Activated CD4-positive, alpha-beta memory T cell treated with anti-CD3 and anti-CD28 coated beads, Interleukin-2, amount 10 ng/mL, durations not matched to agents 7 days and 5 days (primary cell): ENCODE data around the gene STAP2. TPM values are rescaled to one million over a fixed set of nuclear protein-coding genes. Genes with fewer than 3 reads are reported as not detected.
"Not testable (repeated sequence)": the region's sequence is repeated elsewhere in the genome, so short reads cannot be mapped to it uniquely, and the experiment has no call there.

Source experiments
- CTCF ChIA-PET: fragments of 350-600 bp; sonication (Branson Sonifier 250); formaldehyde crosslinking; loops from one replicate; lab custom pipeline; 2021; ENCODE audit warnings: antibody characterized with exemption, inconsistent platforms; lab: Charles Lee
- POLR2A ChIA-PET: fragments of 350-600 bp; sonication (Branson Sonifier 250); formaldehyde crosslinking; loops from one replicate; lab custom pipeline; 2021; ENCODE audit warnings: antibody characterized with exemption; lab: Charles Lee
- DNase-seq: peaks from one replicate; pipeline ENCODE4 v3.0.0-alpha.2; 2020
- H3K27ac Mint-ChIP-seq: one replicate; pipeline ENCODE4 v1.8.0; 2021; ENCODE audit warnings: mild to moderate bottlenecking, mixed read lengths
- H3K27me3 Mint-ChIP-seq: one replicate; pipeline ENCODE4 v1.8.0; 2021; ENCODE audit warnings: mixed read lengths
- H3K36me3 Mint-ChIP-seq: one replicate; pipeline ENCODE4 v1.8.0; 2021; ENCODE audit warnings: low read depth, mixed read lengths
- H3K4me1 Mint-ChIP-seq: one replicate; pipeline ENCODE4 v1.8.0; 2021; ENCODE audit warnings: mixed read lengths
- H3K4me3 Mint-ChIP-seq: one replicate; pipeline ENCODE4 v1.8.0; 2021; ENCODE audit warnings: mild to moderate bottlenecking, mixed read lengths
- H3K9me3 Mint-ChIP-seq: one replicate; pipeline ENCODE4 v1.8.0; 2021; ENCODE audit warnings: mixed read lengths
- total RNA-seq, 2 experiments: library from RNA; stranded (reverse); gene quantifications; one replicate each; pipeline ENCODE4 v1.2.3, GENCODE V29; 2021

STAP2 gene
- total RNA-seq, 2 experiments from 2014 or later, result 8.3 to 8.6 TPM

- H3K27me3 Mint-ChIP-seq, result no peaks in the 10 kb centered on the region
- no peak overlapping the region for H3K4me3 Mint-ChIP-seq
- H3K9me3 Mint-ChIP-seq, result no peaks in the 10 kb centered on the region
- no peaks in the 10 kb centered on the region for H3K36me3 Mint-ChIP-seq
- DNase-seq, result no peak
- POLR2A ChIA-PET, result no interaction called here
- H3K27ac Mint-ChIP-seq, result no peak overlapping the region
- peaks cover 24% of the 10 kb centered on the region for H3K4me1 Mint-ChIP-seq
- CTCF ChIA-PET, result no interaction called here
Observed at GRCh38 chr19:4300589-4300988, 38.0 kb downstream of the STAP2 start.

- ChIA-PET POLR2A (interaction anchor here (0.6 kb wide), 2 partner anchors 18 to 24 kb away, joined by 3 read pairs; no protein-coding TSS in a partner anchor), CTCF (interaction anchor here (1.0 kb wide), 1 partner anchor 32 kb away, joined by 3 read pairs; no protein-coding TSS in a partner anchor)
- Mint-ChIP-seq H3K9me3 (no peaks in the 10 kb centered on the region), H3K27ac (no peak overlapping the region), H3K4me3 (no peak overlapping the region), H3K4me1 (peaks cover 19% of the 10 kb centered on the region), H3K36me3 (no peaks in the 10 kb centered on the region), H3K27me3 (no peaks in the 10 kb centered on the region)
- no peak for DNase-seq
Observed at GRCh38 chr19:4298810-4299550, 39.6 kb downstream of the STAP2 start.

DNA sequence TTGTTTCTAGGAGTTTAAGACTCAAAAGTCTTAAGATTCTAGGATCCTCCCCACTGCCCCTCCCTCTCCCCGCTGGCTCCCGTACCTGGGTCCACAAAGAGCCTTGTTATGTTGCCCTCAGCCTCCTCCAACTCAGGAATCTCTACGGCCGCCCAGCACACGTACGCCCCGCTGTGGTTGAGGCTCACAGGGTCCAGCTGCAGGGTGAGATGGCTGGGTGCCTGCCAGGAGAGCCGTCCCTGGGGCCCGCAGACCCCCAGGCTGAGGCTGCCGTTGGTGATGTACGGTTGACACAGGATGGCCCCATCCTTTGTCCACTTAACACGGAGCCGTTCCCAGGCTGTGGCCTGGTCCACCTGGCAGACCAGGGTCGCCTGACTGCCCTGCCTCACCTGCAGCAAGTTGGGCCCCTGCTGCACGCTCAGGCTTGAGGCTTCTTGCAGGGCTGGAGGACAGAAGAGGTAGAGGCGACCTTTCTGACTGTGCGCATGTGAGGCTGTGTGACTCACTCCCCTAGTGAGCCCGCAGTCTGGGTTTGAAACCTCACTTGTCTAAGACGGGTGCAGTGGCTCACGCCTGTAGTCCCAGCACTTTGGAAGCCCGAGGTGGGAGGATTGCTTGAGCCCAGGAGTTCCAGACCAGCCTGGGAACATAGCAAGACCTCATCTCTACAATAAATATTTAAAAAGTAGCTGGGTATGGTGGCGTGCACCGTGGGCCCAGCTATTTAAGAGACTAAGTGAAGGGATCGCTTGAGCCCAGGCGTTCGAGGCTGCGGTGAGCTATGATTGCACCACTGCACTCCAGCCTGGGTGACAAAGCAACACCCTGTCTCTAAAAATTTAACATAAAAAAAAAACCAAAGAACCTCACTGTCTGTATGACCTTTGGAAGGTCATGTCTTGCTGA lies 40.5 kb downstream of the STAP2 start:
- ChIA-PET CTCF (interaction anchor here (1.0 kb wide), 1 partner anchor 31 kb away, joined by 3 read pairs; no protein-coding TSS in a partner anchor), POLR2A (interaction anchor here (0.6 kb wide), 1 partner anchor 23 kb away, joined by 3 read pairs; no protein-coding TSS in a partner anchor)
- Mint-ChIP-seq H3K36me3 (no peaks in the 10 kb centered on the region), H3K4me1 (peaks cover 14% of the 10 kb centered on the region), H3K27me3 (no peaks in the 10 kb centered on the region), H3K27ac (no peak overlapping the region), H3K4me3 (no peak overlapping the region), H3K9me3 (no peaks in the 10 kb centered on the region)
- DNase-seq, result no peak

DNA sequence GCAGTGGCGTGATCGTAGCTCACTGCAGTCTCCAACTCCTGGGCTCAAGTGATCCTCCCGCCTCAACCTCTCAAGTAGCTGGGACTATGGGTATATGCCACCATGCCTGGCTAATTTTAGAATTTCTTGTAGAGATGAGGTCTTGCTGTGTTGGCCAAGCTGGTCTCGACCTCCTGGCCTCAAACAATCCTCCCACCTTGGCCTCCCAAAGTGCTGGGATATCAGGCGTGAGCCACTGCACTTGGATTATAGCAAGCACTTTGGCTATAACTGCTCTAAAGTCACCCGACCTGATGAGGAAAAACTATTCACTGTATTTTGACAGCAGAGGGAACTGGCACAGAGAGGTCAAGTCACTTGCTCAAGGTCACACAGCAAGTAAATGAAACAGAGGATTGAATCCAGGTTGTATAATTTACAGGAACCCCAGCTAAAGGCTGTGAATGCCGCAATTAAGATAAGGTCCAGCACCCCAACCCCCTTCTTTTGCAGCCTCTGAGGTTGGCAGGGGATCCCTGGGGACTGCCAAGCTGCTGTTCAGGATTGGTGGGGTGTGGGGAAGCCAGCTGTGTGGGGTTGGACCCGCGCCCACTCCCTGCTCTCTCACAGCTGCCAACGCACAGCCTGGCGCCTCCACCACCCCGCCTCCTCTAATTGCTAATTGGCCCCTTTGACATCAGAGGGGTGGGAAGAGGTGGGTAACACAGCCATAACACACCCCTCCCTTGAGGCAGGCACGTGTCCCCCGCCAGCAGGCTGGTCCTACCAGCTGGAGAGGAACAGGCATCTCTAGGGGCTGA lies 42.5 kb downstream of the STAP2 start:
- POLR2A ChIA-PET, result interaction anchor here (1.3 kb wide), 1 partner anchor 48 kb away, joined by 3 read pairs; no protein-coding TSS in a partner anchor

GRCh38 chr19:4294389-4294788 lies 44.2 kb downstream of the STAP2 start:
- DNase-seq, result no peak
- peaks cover 3% of the 10 kb centered on the region for H3K4me1 Mint-ChIP-seq
- POLR2A ChIA-PET, result no interaction called here

More for the DNA sequence above, 42.5 kb downstream of the STAP2 start:
- Mint-ChIP-seq H3K27ac (no peak overlapping the region), H3K36me3 (no peaks in the 10 kb centered on the region), H3K9me3 (no peaks in the 10 kb centered on the region), H3K4me3 (no peak overlapping the region), H3K27me3 (no peaks in the 10 kb centered on the region), H3K4me1 (peaks cover 3% of the 10 kb centered on the region)
- CTCF ChIA-PET, result interaction anchor here (0.6 to 1.2 kb wide), 3 partner anchors 57 to 866 kb away, joined by 3 to 4 read pairs (median 3); no protein-coding TSS in a partner anchor
- no peak for DNase-seq

DNA sequence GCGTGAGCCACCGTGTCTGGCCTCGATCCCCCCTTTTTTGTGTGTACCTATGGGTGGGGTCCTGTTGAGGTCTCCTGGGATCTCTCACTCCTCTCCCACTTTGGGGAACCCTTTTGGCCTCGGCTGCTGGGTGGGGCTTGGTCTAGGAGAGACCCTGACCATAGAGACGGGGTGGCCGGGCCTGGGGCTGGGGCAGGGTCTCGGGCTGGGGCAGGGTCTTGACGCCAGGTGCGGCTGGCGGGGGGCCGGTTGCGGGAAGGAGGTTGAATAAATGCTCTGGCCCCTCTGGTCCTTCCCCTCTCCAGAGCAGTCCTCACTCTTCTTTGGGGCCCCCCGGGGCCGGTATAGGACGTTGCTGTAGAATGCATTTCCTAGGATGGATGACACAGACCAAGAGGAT lies 46.1 kb downstream of the STAP2 start:
- H3K4me3 Mint-ChIP-seq, result no peak overlapping the region
- H3K9me3 Mint-ChIP-seq, result no peaks in the 10 kb centered on the region
- H3K36me3 Mint-ChIP-seq, result no peaks in the 10 kb centered on the region
- no peak for DNase-seq
- POLR2A ChIA-PET, result no interaction called here
- CTCF ChIA-PET, result no interaction called here
- H3K27me3 Mint-ChIP-seq, result no peaks in the 10 kb centered on the region
- no peak overlapping the region for H3K27ac Mint-ChIP-seq
- H3K4me1 Mint-ChIP-seq, result no peaks in the 10 kb centered on the region

More at GRCh38 chr19:4294389-4294788, 44.2 kb downstream of the STAP2 start:
- no peaks in the 10 kb centered on the region for H3K9me3 Mint-ChIP-seq
- no peak overlapping the region for H3K4me3 Mint-ChIP-seq
- H3K27me3 Mint-ChIP-seq, result no peaks in the 10 kb centered on the region
- no peak overlapping the region for H3K27ac Mint-ChIP-seq
- CTCF ChIA-PET, result no interaction called here
- H3K36me3 Mint-ChIP-seq, result no peaks in the 10 kb centered on the region

- no peak overlapping the region for H3K27ac Mint-ChIP-seq
- no peaks in the 10 kb centered on the region for H3K4me1 Mint-ChIP-seq
Observed at GRCh38 chr19:4291184-4291732, 47.4 kb downstream of the STAP2 start.

GRCh38 chr19:4288091-4288777 lies 50.4 kb downstream of the STAP2 start:
- ChIA-PET POLR2A (no interaction called here), CTCF (interaction anchor here (0.8 kb wide), 1 partner anchor 64 kb away, joined by 3 read pairs; no protein-coding TSS in a partner anchor)

More at GRCh38 chr19:4291184-4291732, 47.4 kb downstream of the STAP2 start:
- ChIA-PET POLR2A (no interaction called here), CTCF (interaction anchor here (0.5 kb wide), 1 partner anchor 204 kb away, joined by 4 read pairs; no protein-coding TSS in a partner anchor)
- Mint-ChIP-seq H3K27me3 (no peaks in the 10 kb centered on the region), H3K36me3 (no peaks in the 10 kb centered on the region), H3K9me3 (no peaks in the 10 kb centered on the region), H3K4me3 (no peak overlapping the region)
- DNase-seq, result no peak

DNA sequence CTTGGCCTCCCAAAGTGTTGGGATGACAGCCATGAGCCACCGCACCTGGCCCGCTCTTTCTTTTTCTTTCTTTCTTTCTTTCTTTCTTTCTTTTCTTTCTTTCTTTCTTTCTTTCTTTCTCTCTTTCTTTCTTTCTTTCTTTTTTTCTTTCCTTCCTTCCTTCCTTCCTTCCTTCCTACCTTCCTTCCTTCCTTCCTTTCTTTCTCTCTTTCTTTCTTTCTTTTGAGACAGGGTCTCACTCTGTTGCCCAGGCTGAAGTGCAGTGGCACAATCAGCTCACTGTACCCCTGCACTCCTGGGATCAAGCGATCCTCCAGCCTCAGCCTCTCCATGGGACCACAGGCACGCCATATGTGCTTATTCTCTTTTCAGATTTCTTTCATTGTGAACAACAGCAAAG lies 52.5 kb downstream of the STAP2 start:
- DNase-seq, H3K4me3 Mint-ChIP-seq, H3K9me3 Mint-ChIP-seq, H3K4me1 Mint-ChIP-seq, CTCF ChIA-PET, POLR2A ChIA-PET, H3K36me3 Mint-ChIP-seq, H3K27me3 Mint-ChIP-seq, H3K27ac Mint-ChIP-seq: not testable (repeated sequence)

More at GRCh38 chr19:4288091-4288777, 50.4 kb downstream of the STAP2 start:
- Mint-ChIP-seq H3K4me1 (no peaks in the 10 kb centered on the region), H3K27me3 (no peaks in the 10 kb centered on the region), H3K4me3 (no peak overlapping the region), H3K27ac (no peak overlapping the region), H3K36me3 (no peaks in the 10 kb centered on the region), H3K9me3 (no peaks in the 10 kb centered on the region)
- no peak for DNase-seq

- DNase-seq, result no peak
- peaks cover 13% of the 10 kb centered on the region for H3K27me3 Mint-ChIP-seq
- no peaks in the 10 kb centered on the region for H3K4me1 Mint-ChIP-seq
- H3K36me3 Mint-ChIP-seq, result no peaks in the 10 kb centered on the region
- ChIA-PET POLR2A (no interaction called here), CTCF (interaction anchor here (1.1 kb wide), 1 partner anchor 18 kb away, joined by 3 read pairs; no protein-coding TSS in a partner anchor)
- H3K9me3 Mint-ChIP-seq, result no peaks in the 10 kb centered on the region
- no peak overlapping the region for H3K27ac Mint-ChIP-seq
- no peak overlapping the region for H3K4me3 Mint-ChIP-seq
Observed at GRCh38 chr19:4284974-4285373, 53.7 kb downstream of the STAP2 start.

GRCh38 chr19:4284176-4284958 lies 54.3 kb downstream of the STAP2 start:
- peaks cover 2% of the 10 kb centered on the region for H3K4me1 Mint-ChIP-seq
- ChIA-PET CTCF (interaction anchor here (1.1 kb wide), 1 partner anchor 18 kb away, joined by 3 read pairs; no protein-coding TSS in a partner anchor), POLR2A (no interaction called here)
- H3K27ac Mint-ChIP-seq, result no peak overlapping the region
- H3K4me3 Mint-ChIP-seq, result no peak overlapping the region
- no peak for DNase-seq
- no peaks in the 10 kb centered on the region for H3K9me3 Mint-ChIP-seq
- H3K36me3 Mint-ChIP-seq, result no peaks in the 10 kb centered on the region
- H3K27me3 Mint-ChIP-seq, result peaks cover 16% of the 10 kb centered on the region
